Inflammatory macrophage (primary cell): ENCODE results near the gene THSD7B.

ENCODE experiments used
- DNase-seq, 2 donors: peaks; one replicate each; pipeline ENCODE4 v3.0.0-alpha.2; 2020 to 2022

Gene THSD7B

DNA sequence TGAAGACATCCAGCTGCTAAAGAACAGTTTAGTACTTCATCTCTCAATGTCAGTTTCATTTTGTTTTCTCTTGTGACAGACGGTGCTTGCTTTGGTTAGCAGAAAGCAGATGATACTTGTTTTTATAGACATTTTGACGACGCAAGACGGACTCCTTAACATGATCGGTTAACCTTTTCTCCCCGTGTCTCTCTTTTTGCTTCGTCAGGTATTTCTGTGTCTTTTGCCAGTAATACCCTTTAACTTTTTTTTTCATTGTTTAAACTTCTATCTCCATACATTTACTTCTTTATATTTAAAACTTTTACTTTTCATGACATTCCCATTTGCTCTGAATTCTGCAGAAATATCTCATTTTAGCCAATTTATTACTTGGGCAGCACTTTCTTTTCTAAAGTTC lies 57.9 kb downstream of the THSD7B start:
- no peak for DNase-seq

DNA sequence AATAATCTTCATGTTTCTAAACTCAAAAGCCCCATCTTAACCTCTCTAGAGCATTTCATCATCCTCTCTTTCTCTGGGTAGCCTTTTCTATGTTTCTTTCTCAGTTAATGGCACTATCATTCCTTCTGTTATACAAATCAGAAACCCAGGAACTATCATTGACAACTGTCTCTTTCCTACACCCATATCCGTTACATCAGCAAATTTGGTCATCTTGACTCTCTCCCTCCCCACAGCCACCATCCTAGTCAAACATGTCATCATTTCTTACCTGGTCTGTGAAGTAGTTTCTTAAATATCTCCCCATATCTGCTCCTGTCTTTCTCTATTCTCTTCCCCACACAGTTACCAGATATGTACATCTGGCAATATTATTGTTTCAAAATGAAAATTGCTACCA lies 62.8 kb downstream of the THSD7B start:
- no peak for DNase-seq

DNA sequence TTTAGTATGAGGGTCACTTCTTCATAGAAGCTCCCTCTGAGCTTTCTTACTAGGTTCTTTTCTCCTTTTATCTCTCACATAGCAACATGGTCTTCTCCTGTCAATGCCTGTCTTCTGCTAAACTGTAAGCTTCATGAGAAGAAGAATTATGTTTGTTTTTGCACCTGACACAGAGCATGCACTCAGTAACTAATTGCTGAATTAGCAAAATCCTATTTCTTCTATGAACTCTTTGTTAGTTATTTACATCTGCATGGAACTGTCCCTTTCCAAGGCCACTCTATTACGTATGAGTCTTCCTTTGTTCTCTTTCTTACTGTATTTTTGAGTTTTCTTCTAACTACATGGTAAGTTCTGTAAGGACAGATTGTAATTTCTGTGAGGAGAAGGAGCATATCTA lies 63.4 kb downstream of the THSD7B start:
- no peak for DNase-seq

DNA sequence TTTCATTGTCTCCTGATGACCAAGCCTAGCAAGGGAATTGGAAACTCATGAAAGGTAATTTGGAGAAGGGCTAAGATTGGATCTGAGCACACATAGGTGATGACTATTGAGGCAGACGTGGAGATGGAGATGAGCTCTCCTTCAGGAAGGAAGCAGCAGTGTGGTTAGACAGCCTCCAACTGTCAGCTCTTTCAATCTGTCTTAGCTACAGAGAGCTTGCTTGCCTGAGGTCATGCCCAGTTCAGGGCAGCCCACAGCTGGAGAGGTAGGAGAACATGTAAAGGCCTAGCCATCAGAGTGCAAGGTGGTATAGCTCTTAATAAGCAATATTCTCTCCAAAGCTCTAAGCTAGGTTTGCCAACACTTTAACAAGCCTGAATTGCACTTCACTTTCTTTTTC lies 79.2 kb downstream of the THSD7B start:
- DNase-seq = no peak

DNA sequence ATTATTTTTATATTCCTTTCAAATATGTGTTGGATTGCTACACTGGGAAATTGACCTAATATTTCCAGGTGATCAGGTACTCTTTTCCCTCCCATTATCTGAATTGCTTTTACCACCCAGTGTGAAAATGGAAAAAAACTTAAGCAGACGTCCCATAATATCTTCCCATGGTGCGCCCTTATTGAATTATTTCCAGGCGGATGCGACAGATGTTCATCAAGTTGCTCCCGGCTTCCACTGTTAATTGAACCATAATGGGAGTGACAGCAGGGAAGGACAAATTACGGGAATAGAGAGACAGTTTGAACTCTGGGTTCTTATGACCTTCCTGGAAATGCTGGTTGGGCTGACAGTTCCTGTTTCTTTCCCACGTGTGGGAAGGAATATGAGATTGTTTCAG lies 93.3 kb downstream of the THSD7B start:
- no peak for DNase-seq

DNA sequence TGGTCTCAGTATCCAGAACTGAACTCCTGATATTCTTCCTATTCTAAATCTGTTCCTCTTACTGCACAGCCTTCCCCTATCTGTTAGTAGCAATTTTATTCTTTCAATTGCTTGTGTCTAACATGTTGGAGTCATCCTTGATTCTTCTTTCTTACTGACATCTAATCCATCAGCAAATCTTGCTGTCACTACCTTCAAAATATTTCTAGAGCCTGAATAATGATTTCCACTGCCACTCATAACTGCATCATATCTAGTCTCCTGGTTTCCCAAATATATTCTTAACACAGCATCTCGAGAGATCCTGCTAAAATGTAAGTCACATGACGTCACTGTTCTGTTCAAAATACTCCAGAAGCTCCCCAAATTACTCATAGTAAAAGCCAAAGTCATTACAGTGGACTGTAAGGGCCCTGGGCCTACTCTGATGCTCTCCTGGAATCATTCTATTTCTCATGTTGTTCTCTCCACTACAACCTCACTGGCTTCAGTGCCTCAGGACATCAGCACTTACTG lies 95.2 kb downstream of the THSD7B start:
- no peak for DNase-seq

DNA sequence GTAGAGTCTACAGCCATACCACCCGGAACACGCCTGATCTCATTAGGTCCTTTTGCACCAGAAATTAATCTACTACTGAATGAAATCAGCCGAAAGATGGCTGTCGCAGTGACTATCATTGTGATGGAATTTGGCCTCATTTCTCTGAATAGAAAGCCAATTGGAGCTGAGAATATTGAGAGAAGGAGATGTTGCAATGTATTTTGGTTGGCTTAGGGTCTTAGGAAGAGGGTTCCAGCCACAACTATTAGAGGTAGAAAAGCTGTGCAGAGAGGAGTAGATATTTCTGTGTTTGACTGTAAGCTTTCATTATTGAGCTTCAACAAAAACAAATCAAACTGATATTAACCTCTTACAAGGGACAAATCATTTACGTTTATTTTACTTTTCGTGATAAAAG lies 98.1 kb downstream of the THSD7B start:
- DNase-seq = no peak

DNA sequence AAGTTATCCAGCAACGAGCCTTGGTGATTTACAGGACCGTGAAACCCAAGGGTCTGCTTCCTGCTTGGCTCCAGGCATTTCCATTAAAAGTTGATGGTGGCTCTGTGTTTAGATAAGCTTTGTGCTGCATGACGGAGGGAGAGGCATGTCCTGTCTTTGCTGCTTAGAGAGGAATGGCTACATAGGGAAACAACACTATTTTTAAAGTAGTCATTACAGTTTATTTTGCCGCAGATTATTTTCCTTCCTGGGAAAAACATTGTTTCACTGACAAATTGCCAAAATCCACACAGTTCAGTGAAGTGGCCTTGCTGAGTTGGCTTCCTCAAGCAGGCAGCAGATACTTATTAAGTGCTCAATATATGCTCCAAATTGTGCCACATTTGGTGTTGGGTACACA lies 98.5 kb downstream of the THSD7B start:
- DNase-seq = no peak

DNA sequence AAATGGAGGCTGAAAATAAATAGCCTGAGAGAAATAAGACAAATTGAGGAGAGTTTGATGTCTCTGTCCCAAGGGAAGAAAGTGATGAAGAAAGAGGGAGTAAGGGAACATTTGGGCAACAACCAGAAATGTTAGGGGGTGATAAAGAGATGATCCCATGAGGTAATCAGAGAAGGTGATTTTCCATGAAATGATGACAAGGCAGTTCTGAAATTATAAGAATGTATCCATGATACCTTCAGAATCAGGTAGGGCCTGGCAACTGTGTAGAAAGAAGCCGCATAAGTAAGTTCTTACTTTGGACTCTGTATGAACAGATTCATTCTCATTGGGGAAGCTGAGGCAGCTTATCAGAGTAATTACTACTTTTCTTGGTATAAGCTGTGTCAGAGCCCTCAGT lies 106.1 kb downstream of the THSD7B start:
- DNase-seq = no peak

DNA sequence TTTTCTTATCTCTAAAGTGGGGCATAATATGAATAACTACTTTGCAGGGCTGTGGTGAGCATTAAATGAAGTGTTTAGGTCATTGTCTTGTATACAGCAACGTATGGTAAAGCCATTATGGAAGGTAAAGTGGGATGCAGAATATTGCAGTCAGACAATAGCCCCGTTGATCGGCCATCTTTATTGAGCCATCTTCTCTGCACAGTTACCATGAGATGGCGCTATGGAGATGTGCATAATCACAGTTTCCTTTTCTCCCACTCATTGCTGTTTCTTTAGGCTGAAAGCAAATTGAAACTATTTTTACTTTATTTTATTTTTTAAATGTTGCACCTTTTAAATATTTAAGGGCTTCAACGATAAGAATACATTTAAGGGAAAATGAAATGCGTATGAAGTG lies 108.9 kb downstream of the THSD7B start:
- no peak for DNase-seq

DNA sequence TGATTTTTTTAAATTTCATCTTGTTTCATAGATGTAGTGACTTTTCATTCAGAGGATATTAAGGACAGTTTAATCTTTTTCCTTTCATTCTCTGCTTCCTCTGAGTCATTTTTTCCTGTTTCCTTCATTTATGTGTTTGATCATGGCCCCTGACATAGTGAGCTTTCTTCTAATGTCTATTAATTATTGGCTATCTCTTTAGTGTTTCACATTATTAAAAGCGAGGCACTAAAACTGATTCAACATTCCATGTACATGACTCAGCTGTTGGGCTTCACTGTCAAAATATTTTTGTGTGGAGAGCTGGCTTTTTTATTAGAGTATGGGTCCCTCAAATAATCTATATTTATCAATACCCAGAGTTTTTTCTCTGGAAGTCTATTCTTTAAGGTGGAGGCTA lies 125.8 kb downstream of the THSD7B start:
- DNase-seq = no peak

DNA sequence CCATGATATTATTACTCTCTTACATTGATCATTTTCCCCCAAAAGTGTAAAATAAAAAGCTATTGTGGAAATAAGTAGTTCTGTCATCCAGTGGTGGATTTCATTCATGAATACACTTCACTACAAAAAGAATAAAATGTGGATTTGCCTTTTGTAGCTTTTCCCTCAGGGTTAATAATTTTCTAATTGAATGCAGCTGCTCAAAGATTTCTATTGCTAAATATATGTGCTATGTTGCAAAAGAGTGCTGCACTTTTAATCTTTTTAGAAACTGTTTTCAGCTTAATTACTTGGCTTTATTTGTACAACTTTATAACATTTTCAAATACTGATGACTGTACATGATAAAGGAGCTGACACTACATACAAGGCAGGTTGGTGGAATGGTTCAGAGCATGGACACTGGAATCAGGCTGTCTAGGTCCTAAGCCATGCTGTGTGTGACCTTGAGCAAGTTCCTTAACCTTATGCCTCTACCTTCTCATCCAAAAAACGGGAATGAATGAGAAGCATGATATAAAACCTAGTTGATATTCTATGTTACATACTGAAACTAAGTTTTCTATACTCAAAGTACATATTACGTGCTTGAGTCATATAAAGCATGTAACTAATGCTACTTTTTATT lies 128.8 kb downstream of the THSD7B start:
- no peak for DNase-seq

DNA sequence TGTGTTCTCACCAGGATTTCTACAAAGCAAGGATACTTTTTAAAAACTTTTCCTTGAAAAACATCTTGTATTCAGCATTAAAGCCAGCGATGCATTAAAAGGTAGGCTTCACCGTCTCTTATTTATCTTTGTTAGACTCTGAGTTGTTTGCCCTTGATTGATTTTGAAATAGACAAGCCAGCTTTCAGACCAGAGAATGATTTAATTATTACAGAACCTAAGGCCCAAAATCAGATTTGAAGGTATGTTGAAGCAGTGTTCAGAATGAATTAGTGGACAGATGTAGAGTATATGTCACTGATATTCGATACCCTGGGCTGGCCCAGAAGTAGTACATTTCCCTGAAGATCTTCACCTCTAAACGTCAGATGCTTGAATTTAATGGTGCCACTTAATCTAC lies 136.4 kb downstream of the THSD7B start:
- no peak for DNase-seq

DNA sequence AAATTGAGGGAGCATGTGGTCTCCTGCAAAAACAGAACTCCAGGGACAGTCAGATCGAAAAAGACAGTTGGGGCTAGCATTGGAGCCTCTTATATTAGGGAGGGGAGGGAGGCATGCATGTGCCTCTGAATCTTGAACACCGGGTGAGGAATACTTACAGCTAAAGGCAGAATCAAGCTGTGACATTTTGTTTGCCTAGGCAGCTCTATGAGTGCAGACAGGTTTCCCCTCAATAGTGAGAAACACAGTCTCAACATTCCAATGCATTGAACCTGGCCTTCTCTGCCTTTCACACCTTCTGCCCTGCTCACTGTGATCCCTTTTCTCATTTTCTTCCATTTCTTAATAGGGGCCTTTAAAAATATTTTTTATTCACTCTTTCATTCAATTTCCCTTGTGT lies 140.4 kb downstream of the THSD7B start:
- DNase-seq = no peak

DNA sequence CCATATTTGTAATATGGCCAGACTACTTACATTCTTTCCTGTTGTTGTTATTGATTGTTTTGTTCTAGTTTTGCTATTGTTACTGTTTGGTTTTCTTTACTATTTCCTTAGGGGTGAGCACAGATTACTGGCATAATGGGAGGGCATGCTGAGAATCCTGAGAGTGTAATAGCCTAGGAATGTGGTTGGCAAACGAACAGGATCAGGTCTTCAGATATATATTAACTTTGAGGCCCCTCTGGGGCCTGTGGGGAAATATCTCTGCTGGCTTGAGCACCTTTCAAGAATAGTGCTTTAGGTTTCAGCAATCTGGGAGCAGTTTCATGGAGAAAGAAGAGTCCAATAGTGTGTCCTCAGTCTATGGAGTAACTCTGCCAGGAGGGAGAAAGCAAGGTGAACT lies 144.4 kb downstream of the THSD7B start:
- no peak for DNase-seq

DNA sequence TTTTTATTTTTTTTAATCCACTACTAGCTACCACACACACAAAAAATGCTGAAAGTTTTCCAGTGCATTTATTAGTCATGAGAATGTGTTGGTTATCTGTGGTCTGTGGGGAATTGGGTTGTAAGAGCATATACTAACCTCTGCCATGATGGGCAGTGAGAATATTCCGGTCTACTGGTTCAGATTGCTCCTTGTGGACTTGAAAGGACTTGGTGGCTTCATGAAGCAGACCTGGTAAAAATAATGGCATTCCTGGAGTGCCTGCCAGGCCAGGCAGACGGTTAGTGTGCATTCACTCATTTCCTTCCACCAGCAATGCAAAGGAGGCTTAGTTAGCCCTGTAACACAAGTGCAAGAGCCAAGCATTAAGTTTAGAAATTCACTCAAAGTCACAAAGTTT lies 150.8 kb downstream of the THSD7B start:
- DNase-seq = no peak

DNA sequence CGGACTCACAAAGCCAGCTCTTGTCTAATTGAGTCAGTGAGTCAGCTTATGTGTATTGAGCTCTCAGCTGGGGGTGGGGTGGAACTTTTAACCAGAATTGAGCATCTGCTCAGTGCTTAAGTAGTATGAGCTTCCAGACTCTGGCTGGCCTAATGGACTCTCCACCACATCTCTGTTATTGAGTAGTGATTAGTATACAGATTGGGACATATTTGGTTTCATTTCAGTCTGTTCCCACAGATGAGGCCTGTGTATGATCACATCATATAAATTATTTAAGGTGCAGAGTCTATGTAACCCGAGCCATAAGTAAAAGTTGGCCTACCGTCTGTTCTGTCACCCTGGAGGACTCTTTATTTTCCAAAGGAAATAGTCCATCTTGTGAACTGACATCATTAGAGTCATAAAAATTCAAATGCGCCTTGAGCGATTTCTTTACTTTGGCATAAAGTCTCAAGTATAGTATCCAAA lies 152.1 kb downstream of the THSD7B start:
- no peak for DNase-seq

DNA sequence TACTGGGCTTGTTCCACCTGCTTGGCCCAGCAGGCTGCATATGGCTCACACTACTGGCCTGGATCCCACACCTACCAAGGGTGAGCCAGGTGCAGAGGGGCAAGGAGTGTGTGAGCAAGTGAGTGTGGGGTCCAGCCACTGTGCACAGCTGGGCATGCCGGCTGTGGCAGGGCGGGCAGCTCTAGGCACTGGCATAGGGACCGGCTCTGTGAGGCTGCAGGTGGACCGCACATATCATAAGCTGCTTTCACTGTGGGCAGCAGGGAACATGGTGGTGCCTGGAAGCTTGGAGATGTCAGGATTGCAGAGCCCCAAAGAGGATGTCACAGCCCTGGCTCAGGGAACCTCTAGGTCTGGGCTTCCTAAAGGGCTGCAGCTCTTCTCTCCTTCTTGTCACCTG lies 154.3 kb downstream of the THSD7B start:
- no peak for DNase-seq

DNA sequence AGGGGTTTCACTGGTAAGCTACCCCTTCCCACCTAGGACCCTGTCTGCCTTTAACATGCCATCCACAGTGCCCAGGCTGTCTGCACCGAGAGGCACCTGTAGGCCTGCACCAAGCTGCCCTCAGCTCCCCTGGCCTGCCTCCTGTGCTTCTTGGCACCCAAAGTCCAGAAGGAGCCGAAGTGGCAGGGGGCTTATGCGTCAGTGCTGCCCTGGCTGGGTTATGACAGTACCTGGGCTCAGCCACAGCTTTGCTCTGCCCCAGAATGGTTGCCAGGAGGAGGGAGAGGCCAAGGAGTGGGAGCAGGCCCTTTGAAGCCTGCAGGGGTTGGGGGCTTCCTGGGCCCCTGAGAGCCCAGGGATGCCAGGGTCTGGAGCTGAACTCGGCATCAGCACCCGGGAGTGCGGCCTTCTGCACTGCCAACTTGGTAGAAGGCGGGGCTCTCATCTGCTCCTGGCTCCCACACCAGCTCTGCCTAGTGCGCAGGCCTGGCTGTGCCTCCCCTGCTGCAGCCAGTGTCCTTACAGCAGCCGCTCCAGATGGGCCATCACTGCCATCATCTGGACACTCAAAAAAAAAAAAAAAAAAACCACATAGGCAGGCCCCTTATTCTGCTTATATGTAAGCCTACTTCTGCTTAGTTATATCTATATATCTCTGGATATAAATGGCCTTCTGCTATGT lies 155.4 kb downstream of the THSD7B start:
- DNase-seq = no peak

DNA sequence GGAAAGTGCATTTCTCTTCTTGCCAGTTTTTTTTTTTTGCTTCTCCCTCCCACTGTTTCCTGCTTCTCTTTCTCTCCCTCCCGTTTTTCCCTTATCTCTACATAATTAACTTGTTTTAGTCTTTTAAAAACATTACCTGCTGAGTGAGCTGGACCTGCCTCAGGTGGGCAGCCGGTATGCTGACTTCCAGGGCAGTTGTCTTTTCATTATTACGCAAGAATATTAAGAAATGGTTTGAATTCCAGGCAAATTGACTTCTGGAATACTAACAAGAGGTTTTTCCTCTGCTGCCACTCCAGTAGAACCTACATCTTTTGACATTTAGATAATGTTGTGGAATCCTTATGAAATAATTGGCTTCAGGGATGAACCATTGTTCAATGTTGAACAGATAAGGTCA lies 161.8 kb downstream of the THSD7B start:
- DNase-seq = no peak

DNA sequence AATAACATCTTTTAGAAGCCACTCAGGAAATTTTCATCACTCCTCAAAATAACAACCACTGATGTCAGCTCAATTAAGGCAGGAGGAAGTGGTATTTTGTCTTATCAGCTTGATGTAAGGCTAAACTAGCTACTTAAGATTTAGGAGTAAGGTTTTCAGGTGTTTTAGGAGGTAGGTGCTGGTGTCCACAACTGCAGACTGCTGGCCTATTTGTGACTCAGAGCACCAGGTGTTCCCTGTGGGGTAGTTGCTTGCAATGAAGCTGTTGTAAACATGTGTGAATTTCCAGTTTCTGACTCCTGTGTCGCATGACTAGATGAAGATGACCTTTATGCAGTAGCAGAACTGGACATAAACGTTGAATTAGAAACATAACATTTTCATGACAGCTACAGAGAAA lies 164.2 kb downstream of the THSD7B start:
- no peak for DNase-seq

DNA sequence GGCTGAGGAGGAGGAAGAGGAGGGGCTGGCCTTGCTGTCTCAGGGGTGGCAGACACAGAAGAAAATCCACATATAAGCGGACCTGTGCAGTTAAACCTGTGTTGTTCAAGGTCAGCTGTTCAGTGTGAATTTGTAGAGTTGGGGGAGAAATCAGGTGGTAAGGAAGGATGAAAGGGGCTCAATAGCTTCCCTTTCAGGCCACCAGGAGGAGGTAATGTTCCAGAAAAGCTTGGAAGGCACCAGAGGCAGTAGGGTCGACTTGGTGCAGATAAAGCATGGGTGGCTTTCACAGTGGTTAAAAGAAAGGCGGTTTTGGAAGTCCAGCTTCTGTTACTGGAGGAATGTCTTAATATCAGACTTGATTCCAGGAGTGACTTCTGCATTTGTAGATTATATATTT lies 167.4 kb downstream of the THSD7B start:
- no peak for DNase-seq

DNA sequence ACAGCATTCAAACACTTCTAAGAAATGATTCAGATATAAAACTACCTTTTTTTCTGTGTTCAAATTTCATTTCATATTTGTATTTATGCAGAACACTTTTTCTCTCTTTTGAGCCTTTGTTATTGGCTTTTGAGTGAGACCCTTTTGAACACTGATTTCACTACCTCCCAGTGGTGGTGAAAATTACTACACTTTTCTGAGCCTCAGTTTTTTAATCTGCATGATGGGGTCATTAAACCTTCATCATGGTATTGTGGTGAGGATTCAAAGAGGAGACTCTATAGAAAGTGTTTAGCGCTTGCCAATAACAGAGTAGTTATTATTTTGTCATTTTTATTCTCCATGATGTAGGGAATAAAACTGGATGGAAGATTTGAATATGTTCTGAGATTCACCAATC lies 169.8 kb downstream of the THSD7B start:
- DNase-seq = no peak

DNA sequence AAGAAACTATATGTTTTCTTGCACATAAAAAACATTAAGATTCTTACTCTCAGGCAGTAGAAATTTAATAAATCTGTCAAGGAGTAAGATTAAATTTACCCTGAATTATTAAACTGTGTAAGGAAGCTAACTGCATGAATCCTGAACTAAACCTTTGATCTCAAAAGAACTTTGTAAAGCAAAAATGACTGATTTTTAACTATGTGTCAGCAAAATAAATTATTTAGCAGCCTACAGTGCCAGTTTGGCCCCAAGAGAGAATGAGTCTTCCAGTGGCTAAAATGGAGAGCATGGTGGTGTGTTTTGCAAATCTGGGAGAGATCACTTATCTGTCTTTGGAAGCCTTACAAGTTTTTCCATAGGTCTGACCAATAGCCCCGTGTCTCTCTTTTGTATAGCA lies 190.7 kb downstream of the THSD7B start:
- no peak for DNase-seq

DNA sequence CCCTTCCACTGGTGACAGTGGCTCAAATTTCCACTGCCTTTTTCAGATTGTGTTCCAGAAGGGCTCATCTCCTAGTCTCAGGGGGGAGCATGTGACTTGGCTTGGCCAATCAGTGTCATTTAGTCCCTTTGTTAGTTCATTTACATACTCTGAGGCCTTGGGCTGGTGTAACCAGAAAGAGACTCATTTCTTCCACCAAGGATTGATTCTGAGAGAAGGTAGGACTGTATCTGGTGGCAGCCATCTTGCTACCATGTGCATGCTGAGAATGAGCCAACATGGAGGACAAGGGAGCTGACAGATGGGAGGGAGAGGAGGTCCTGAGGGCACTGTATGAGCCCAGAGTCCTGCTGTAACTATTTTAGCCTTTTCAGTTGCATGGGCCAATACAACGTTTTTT lies 191.7 kb downstream of the THSD7B start:
- DNase-seq = no peak
